ENCODE results near the gene NHLRC4. TPM values are rescaled to one million over a fixed set of nuclear protein-coding genes. Genes with fewer than 3 reads are reported as not detected.

The NHLRC4 gene
- total RNA-seq, 2 experiments from 2014 or later, result 0.45 to 0.55 TPM

- ChIA-PET CTCF (no interaction called here), POLR2A (interaction anchor here (0.9 to 1.2 kb wide), 3 partner anchors 12 to 119 kb away, joined by 3 to 6 read pairs (median 3); no protein-coding TSS in a partner anchor)
- Histone ChIP-seq H3K9me3 (ENCODE audit: control insufficient read depth in 1 of 2, insufficient read depth in 1 of 2, low read length in 2 of 2) (no peaks in the 10 kb centered on the region), H3K4me1 (ENCODE audit: insufficient read depth, low read length) (peaks cover 4% of the 10 kb centered on the region), H3K4me3 (ENCODE audit: low read length) (no peak overlapping the region), H3K27me3 (ENCODE audit: control insufficient read depth in 1 of 2, insufficient read depth in 2 of 2, low read length in 2 of 2) (no peaks in the 10 kb centered on the region), H3K27ac (ENCODE audit: low read depth in 1 of 2, low read length in 2 of 2) (no peak overlapping the region), H3K36me3 (ENCODE audit: insufficient read depth, low read length) (peaks cover 6% of the 10 kb centered on the region)
- Mint-ChIP-seq H3K4me3 (no peak overlapping the region), H3K36me3 (ENCODE audit: low read depth) (no peaks in the 10 kb centered on the region), H3K27ac (no peak overlapping the region), H3K4me1 (ENCODE audit: low read depth) (peaks cover 3% of the 10 kb centered on the region), H3K27me3 (no peaks in the 10 kb centered on the region), H3K9me3 (no peaks in the 10 kb centered on the region)
- TF ChIP-seq, protein P1, sequence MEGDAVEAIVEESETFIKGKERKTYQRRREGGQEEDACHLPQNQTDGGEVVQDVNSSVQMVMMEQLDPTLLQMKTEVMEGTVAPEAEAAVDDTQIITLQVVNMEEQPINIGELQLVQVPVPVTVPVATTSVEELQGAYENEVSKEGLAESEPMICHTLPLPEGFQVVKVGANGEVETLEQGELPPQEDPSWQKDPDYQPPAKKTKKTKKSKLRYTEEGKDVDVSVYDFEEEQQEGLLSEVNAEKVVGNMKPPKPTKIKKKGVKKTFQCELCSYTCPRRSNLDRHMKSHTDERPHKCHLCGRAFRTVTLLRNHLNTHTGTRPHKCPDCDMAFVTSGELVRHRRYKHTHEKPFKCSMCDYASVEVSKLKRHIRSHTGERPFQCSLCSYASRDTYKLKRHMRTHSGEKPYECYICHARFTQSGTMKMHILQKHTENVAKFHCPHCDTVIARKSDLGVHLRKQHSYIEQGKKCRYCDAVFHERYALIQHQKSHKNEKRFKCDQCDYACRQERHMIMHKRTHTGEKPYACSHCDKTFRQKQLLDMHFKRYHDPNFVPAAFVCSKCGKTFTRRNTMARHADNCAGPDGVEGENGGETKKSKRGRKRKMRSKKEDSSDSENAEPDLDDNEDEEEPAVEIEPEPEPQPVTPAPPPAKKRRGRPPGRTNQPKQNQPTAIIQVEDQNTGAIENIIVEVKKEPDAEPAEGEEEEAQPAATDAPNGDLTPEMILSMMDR (IDR thresholded peaks at IDR 0.05), result no peak
- ATAC-seq (ENCODE audit: poor library complexity) (no peak), DNase-seq (no peak)
- intact Hi-C loops (cut with DNase I, micrococcal nuclease), result no loop called here
These were observed 10.0 kb downstream of the NHLRC4 start for GRCh38 chr16:576823-577201.

- no peak overlapping the region for H3K27ac ChIP-seq (ENCODE audit: low read depth in 1 of 2, low read length in 2 of 2)
- Mint-ChIP-seq H3K4me1 (ENCODE audit: low read depth) (no peaks in the 10 kb centered on the region), H3K27ac (no peak overlapping the region), H3K9me3 (no peaks in the 10 kb centered on the region), H3K27me3 (no peaks in the 10 kb centered on the region), H3K4me3 (no peak overlapping the region), H3K36me3 (ENCODE audit: low read depth) (no peaks in the 10 kb centered on the region)
- no peaks in the 10 kb centered on the region for H3K9me3 ChIP-seq (ENCODE audit: control insufficient read depth in 1 of 2, insufficient read depth in 1 of 2, low read length in 2 of 2)
- no peak overlapping the region for H3K4me3 ChIP-seq (ENCODE audit: low read length)
- H3K36me3 ChIP-seq (ENCODE audit: insufficient read depth, low read length), result peaks cover 6% of the 10 kb centered on the region
- TF ChIP-seq, protein P1 (IDR thresholded peaks at IDR 0.05), result no peak
- ChIA-PET CTCF (no interaction called here), POLR2A (no interaction called here)
- ATAC-seq (ENCODE audit: poor library complexity), result no peak
- H3K27me3 ChIP-seq (ENCODE audit: control insufficient read depth in 1 of 2, insufficient read depth in 2 of 2, low read length in 2 of 2), result no peaks in the 10 kb centered on the region
- peaks cover 4% of the 10 kb centered on the region for H3K4me1 ChIP-seq (ENCODE audit: insufficient read depth, low read length)
- DNase-seq, result no peak
- intact Hi-C loops (cut with DNase I, micrococcal nuclease), result loop anchor here in 1 of 2 experiments (2.0 kb wide), 1 partner anchor 33 kb away; no protein-coding TSS in a partner anchor
These were observed 11.0 kb downstream of the NHLRC4 start for GRCh38 chr16:577796-578195.

GRCh38 chr16:578232-578869 lies 11.5 kb downstream of the NHLRC4 start:
- Histone ChIP-seq H3K4me3 (ENCODE audit: low read length) (no peak overlapping the region), H3K36me3 (ENCODE audit: insufficient read depth, low read length) (peaks cover 6% of the 10 kb centered on the region), H3K27me3 (ENCODE audit: control insufficient read depth in 1 of 2, insufficient read depth in 2 of 2, low read length in 2 of 2) (no peaks in the 10 kb centered on the region), H3K9me3 (ENCODE audit: control insufficient read depth in 1 of 2, insufficient read depth in 1 of 2, low read length in 2 of 2) (no peaks in the 10 kb centered on the region), H3K27ac (ENCODE audit: low read depth in 1 of 2, low read length in 2 of 2) (no peak overlapping the region), H3K4me1 (ENCODE audit: insufficient read depth, low read length) (peaks cover 4% of the 10 kb centered on the region)
- Mint-ChIP-seq H3K4me3 (no peak overlapping the region), H3K9me3 (no peaks in the 10 kb centered on the region), H3K27me3 (no peaks in the 10 kb centered on the region), H3K4me1 (ENCODE audit: low read depth) (no peaks in the 10 kb centered on the region), H3K27ac (no peak overlapping the region), H3K36me3 (ENCODE audit: low read depth) (no peaks in the 10 kb centered on the region)
- TF ChIP-seq, protein P1 (IDR thresholded peaks at IDR 0.05), result no peak
- POLR2A ChIA-PET, result no interaction called here
- CTCF ChIA-PET, result interaction anchor here (1.0 to 1.1 kb wide), 4 partner anchors 10 to 32 kb away, joined by 3 to 8 read pairs (median 4); no protein-coding TSS in a partner anchor
- ATAC-seq (ENCODE audit: poor library complexity) (no peak), DNase-seq (no peak)
- intact Hi-C loops (cut with DNase I, micrococcal nuclease), result loop anchor here in 1 of 2 experiments (2.0 kb wide), 1 partner anchor 32 kb away; no protein-coding TSS in a partner anchor
